Measurements from ENCODE around the gene EXO5.

Gene EXO5, protein sequence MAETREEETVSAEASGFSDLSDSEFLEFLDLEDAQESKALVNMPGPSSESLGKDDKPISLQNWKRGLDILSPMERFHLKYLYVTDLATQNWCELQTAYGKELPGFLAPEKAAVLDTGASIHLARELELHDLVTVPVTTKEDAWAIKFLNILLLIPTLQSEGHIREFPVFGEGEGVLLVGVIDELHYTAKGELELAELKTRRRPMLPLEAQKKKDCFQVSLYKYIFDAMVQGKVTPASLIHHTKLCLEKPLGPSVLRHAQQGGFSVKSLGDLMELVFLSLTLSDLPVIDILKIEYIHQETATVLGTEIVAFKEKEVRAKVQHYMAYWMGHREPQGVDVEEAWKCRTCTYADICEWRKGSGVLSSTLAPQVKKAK

DNA sequence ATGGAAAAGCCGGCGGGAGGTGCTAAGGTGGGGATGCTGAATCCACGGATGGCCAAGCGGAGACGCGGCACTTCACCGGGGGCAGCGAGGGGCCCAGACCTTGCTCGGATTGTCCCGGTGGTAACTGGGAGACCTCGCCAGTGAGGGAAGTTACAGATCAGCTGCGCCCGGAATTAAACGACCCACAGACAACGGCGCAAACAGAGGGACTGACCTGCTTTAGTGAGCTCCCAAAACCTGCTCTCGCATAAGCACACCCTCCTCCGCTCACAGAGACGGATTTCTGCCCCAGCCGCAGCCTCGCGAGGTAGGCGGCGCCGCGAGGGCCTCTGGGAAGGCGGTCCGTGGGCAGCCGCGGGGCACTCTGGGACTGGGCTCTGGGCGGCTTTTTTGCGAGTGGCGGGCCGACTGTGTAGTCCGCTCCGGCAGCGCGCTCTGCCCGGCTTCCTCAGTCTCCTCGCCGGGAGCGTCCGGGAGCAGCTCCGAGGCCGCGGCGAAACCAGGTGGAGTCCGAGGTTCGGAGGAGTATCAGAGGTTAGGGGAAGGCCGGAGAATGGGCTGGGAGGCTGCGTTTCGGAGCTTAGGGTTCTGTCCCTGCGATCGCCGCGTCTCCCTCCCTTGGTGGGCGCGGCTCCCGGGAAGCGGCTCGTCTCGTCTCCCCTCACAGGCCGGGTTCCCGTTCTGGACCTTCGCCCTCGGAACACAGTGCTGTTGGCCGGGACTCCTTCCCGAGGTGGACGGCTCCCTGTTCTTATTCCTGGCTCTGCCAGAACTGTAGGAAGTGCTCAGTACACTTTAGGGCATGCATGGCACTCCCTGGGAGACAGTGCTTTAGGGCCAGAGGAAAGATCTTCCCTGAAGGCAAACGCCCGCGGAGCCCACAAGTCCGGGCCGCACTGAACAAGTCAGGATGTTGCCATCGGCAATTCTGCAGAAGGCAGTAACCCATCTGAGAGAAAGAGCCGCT is at the start of gene EXO5:
Gene EXO5 (plus strand): TSS at position 393 of the 967 bp plus-strand sequence. CDS start 5,778 bp downstream, outside the sequence.
- TF ChIP-seq, protein P1, sequence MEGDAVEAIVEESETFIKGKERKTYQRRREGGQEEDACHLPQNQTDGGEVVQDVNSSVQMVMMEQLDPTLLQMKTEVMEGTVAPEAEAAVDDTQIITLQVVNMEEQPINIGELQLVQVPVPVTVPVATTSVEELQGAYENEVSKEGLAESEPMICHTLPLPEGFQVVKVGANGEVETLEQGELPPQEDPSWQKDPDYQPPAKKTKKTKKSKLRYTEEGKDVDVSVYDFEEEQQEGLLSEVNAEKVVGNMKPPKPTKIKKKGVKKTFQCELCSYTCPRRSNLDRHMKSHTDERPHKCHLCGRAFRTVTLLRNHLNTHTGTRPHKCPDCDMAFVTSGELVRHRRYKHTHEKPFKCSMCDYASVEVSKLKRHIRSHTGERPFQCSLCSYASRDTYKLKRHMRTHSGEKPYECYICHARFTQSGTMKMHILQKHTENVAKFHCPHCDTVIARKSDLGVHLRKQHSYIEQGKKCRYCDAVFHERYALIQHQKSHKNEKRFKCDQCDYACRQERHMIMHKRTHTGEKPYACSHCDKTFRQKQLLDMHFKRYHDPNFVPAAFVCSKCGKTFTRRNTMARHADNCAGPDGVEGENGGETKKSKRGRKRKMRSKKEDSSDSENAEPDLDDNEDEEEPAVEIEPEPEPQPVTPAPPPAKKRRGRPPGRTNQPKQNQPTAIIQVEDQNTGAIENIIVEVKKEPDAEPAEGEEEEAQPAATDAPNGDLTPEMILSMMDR (IDR thresholded peaks at IDR 0.05; ENCODE audit: extremely low read depth, missing control alignments) = no peak
- peak; percentile 83 for DNase-seq (ENCODE audit: low spot score)

DNA sequence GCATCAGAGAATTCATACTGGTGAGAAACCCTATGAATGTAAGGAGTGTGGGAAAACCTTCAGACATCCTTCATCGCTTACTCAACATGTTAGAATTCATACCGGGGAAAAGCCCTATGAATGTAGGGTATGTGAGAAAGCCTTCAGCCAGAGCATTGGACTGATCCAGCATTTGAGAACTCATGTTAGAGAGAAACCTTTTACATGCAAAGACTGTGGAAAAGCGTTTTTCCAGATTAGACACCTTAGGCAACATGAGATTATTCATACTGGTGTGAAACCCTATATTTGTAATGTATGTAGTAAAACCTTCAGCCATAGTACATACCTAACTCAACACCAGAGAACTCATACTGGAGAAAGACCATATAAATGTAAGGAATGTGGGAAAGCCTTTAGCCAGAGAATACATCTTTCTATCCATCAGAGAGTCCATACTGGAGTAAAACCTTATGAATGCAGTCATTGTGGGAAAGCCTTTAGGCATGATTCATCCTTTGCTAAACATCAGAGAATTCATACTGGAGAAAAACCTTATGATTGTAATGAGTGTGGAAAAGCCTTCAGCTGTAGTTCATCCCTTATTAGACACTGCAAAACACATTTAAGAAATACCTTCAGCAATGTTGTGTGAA is 45.5 kb upstream of the EXO5 start:
- no peak for DNase-seq (ENCODE audit: low spot score)
- TF ChIP-seq, protein P1 (IDR thresholded peaks at IDR 0.05; ENCODE audit: extremely low read depth, missing control alignments) = no peak

DNA sequence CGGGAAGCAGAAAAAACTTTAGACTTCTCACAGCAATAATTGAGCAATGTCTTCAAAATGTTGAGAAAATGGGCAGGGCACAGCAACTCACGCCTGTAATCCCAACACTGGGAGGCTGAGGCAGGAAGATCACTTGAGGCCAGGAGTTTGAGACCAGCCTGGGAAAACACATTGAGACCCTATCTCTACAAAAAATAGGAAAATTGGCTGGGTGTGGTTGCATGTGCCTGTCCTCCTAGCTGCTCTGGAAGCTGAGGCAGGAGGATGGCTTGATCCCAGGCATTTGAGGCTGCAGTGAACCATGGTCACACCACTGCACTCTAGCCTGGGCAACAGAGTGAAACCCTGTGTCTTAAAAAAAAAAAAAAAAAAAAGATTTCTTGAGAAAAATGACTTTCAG is 39.2 kb upstream of the EXO5 start:
- no peak for DNase-seq (ENCODE audit: low spot score)
- TF ChIP-seq, protein P1 (IDR thresholded peaks at IDR 0.05; ENCODE audit: extremely low read depth, missing control alignments) = no peak

GRCh38 chr1:40475268-40475667 is 33.3 kb upstream of the EXO5 start:
- TF ChIP-seq, protein P1 (IDR thresholded peaks at IDR 0.05; ENCODE audit: extremely low read depth, missing control alignments) = no peak
- no peak for DNase-seq (ENCODE audit: low spot score)

DNA sequence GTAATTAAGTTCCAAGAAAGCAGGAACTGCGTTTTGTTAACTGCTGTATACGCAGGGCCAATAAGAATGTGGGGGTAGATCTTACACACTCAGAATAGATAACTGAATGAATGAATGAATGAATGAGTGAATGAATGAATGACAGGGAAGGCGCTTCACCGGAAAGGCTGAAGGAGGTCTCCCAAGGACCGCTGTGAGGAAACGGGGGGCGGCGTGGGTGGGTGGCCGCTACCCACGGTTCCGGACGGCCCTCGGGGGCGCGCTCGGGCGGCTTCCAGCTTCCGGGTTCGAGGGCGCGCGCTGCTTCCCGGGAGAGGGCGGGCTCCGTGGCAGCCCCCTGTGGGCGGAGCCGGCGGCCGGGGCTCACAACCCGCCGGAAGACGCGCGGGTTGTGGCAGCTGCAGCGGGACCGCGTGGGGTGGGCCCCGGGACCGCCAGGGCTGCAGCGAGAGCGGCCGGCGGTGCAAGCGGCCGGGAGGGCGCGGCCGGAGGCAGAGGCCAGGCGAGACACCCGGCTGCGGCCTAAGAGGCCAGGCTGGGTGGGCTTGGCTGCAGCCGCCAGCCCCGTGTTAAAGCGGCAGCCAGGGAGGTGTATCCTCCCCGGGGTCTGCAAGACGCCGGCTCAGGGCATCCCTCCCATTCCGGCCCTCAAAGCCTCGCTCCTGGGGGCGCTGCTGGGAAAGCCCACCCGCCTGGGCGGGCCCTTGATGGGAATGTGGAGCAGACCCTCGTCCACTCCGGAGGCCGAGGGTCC is 31.5 kb upstream of the EXO5 start, which contains the start of gene ZFP69:
Gene ZFP69 (plus strand): TSS at position 367 of the 754 bp plus-strand sequence. CDS start 2,072 bp downstream, outside the sequence.
- peak; percentile 94 for DNase-seq (ENCODE audit: low spot score)
- TF ChIP-seq, protein P1 (IDR thresholded peaks at IDR 0.05; ENCODE audit: extremely low read depth, missing control alignments) = no peak

- peak; percentile 50 for DNase-seq (ENCODE audit: low spot score)
- TF ChIP-seq, protein P1 (IDR thresholded peaks at IDR 0.05; ENCODE audit: extremely low read depth, missing control alignments) = no peak
Measured at GRCh38 chr1:40477678-40478053, 30.9 kb upstream of the EXO5 start.

Data from GM20000 (cell line).